ENCODE measurements around the gene NGEF. TPM values are rescaled to one million over a fixed set of nuclear protein-coding genes. Genes with fewer than 3 reads are reported as not detected.
"Not testable (repeated sequence)": the region's sequence is repeated elsewhere in the genome, so short reads cannot be mapped to it uniquely, and the experiment has no call there.

Gene NGEF
- total RNA-seq, 1 experiment from 2014 or later: 5.4 TPM

DNA sequence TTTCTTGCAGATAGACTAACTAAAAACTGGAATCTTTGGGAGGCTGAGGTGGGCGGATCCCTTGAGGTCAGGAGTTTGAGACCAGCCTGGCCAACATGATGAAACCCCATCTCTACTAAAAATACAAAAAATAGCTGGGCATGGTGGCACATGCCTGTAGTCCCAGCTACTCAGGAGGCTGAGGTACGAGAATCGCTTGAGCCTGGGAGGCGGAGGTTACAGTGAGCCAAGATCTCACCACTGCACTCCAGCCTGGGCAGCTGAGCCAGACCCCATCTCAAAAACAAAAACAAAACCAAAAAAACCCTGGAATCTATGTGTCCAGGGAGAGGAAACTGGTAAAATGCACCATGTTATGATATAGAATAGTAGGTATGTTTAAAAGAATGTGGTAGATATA is 39.5 kb upstream of the NGEF start:
- TF ChIP-seq ZNF121 (CRISPR knock-in tag; IDR thresholded peaks at IDR 0.05): peak; percentile 92; the same call in 1 of the 2 replicates
- not testable (repeated sequence) for H3K27me3 Mint-ChIP-seq (ENCODE audit: low read depth); H3K36me3 Mint-ChIP-seq; H3K9me3 Mint-ChIP-seq; DNase-seq (ENCODE audit: low spot score); ATAC-seq
- ChIA-PET CTCF (interaction anchor here (1.1 to 3.3 kb wide), 7 partner anchors 8 to 199 kb away, joined by 3 to 19 read pairs (median 5); partner anchors contain the start of genes ATG16L1, INPP5D and NEU2), POLR2A (interaction anchor here (1.6 kb wide), 1 partner anchor 24 kb away, joined by 6 read pairs; no protein-coding TSS in a partner anchor)
- Mint-ChIP-seq H3K4me3 (peak overlapping the region; percentile 68), H3K27ac (peak overlapping the region; percentile 96), H3K4me1 (peaks cover 64% of the 10 kb centered on the region)

DNA sequence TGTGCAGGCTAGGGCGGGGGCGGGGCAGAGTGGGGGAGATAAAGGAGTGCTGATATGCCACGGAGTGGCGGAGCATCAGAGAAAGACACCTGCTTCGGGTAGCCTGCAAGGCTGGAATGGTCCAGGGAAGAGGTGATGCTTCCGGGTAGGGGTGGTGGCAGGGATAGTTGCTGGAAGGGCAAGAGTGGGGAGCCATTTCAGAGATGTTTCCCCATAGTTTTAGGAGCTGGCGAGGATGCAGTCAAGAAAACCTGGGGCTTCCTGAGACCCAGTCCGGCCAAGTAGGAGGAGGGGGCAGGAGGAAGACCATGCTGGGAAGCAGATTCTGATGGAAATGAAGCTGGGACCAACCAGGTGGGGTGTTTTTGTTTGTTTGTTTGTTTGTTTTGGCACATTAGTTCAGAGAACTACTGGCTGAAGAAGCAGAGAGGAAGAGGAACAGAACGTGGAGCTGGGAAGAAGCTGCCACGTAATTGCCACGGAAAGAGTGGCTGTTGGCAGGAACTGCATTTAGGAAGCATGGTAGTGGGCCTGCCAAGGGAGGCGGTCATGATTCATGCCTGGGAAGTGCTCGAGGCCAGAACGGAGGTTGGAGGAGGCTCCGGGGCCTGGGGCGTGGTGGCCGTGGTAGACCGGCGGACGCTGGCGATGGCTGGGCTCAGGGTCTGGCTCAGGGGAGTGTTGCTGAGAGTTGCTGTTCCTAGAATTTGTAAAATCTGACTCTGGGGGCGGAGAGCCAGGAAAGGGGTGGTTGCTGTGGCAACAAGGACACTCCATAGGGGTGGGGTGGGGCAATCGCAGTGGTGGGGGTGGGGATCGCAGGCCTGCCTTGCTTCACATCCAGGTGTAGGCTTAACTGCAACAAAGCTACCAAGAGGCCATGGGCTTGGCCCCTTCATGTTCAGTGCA is 38.4 kb upstream of the NGEF start:
- H3K27ac Mint-ChIP-seq: peak overlapping the region; percentile 96
- no peaks in the 10 kb centered on the region for H3K9me3 Mint-ChIP-seq
- DNase-seq (ENCODE audit: low spot score): peak; percentile 81
- ATAC-seq: peak; percentile 79
- H3K4me3 Mint-ChIP-seq: peak overlapping the region; percentile 68
- peaks cover 67% of the 10 kb centered on the region for H3K4me1 Mint-ChIP-seq
- no peaks in the 10 kb centered on the region for H3K36me3 Mint-ChIP-seq
- CTCF ChIA-PET: interaction anchor here (0.5 to 3.3 kb wide), 10 partner anchors 9 to 302 kb away, joined by 3 to 19 read pairs (median 4); partner anchors contain the start of genes ATG16L1, INPP5D and NEU2
- POLR2A ChIA-PET: interaction anchor here (1.1 to 1.6 kb wide), 2 partner anchors 23 to 200 kb away, joined by 3 to 6 read pairs; partner anchors contain the start of gene ATG16L1
- H3K27me3 Mint-ChIP-seq (ENCODE audit: low read depth): peaks cover 7% of the 10 kb centered on the region
- no peak for TF ChIP-seq ZNF263 (CRISPR knock-in tag; IDR thresholded peaks at IDR 0.05; ENCODE audit: low read depth)
- no peak for TF ChIP-seq CREM (CRISPR knock-in tag; IDR thresholded peaks at IDR 0.05)
- TF ChIP-seq, protein P1, sequence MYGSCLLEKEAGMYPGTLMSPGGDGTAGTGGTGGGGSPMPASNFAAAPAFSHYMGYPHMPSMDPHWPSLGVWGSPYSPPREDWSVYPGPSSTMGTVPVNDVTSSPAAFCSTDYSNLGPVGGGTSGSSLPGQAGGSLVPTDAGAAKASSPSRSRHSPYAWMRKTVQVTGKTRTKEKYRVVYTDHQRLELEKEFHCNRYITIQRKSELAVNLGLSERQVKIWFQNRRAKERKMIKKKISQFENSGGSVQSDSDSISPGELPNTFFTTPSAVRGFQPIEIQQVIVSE (CRISPR knock-in tag; IDR thresholded peaks at IDR 0.05; ENCODE audit: borderline replicate concordance): no peak
- no peak for TF ChIP-seq NFYB (CRISPR knock-in tag; conservative IDR thresholded peaks at IDR 0.05; ENCODE audit: low read depth)
- 0 out of 2 replicates have a peak, but pooled peaks have one; percentile 13 for TF ChIP-seq NR2C2 (CRISPR knock-in tag; IDR thresholded peaks at IDR 0.05)
- TF ChIP-seq, protein P2, sequence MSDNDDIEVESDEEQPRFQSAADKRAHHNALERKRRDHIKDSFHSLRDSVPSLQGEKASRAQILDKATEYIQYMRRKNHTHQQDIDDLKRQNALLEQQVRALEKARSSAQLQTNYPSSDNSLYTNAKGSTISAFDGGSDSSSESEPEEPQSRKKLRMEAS (CRISPR knock-in tag; IDR thresholded peaks at IDR 0.05): peak; percentile 71
- TF ChIP-seq ZNF317 (CRISPR knock-in tag; IDR thresholded peaks at IDR 0.05; ENCODE audit: borderline replicate concordance, low read depth): no peak
- no peak for TF ChIP-seq TP53 (CRISPR knock-in tag; IDR thresholded peaks at IDR 0.05)
- TF ChIP-seq EMX1 (CRISPR knock-in tag; IDR thresholded peaks at IDR 0.05): no peak
- no peak for TF ChIP-seq ZNF423 (CRISPR knock-in tag; IDR thresholded peaks at IDR 0.05)
- no peak for TF ChIP-seq FOXJ3 (CRISPR knock-in tag; IDR thresholded peaks at IDR 0.05; ENCODE audit: borderline replicate concordance)
- no peak for TF ChIP-seq JUN (CRISPR knock-in tag; IDR thresholded peaks at IDR 0.05)
- TF ChIP-seq, protein P3, sequence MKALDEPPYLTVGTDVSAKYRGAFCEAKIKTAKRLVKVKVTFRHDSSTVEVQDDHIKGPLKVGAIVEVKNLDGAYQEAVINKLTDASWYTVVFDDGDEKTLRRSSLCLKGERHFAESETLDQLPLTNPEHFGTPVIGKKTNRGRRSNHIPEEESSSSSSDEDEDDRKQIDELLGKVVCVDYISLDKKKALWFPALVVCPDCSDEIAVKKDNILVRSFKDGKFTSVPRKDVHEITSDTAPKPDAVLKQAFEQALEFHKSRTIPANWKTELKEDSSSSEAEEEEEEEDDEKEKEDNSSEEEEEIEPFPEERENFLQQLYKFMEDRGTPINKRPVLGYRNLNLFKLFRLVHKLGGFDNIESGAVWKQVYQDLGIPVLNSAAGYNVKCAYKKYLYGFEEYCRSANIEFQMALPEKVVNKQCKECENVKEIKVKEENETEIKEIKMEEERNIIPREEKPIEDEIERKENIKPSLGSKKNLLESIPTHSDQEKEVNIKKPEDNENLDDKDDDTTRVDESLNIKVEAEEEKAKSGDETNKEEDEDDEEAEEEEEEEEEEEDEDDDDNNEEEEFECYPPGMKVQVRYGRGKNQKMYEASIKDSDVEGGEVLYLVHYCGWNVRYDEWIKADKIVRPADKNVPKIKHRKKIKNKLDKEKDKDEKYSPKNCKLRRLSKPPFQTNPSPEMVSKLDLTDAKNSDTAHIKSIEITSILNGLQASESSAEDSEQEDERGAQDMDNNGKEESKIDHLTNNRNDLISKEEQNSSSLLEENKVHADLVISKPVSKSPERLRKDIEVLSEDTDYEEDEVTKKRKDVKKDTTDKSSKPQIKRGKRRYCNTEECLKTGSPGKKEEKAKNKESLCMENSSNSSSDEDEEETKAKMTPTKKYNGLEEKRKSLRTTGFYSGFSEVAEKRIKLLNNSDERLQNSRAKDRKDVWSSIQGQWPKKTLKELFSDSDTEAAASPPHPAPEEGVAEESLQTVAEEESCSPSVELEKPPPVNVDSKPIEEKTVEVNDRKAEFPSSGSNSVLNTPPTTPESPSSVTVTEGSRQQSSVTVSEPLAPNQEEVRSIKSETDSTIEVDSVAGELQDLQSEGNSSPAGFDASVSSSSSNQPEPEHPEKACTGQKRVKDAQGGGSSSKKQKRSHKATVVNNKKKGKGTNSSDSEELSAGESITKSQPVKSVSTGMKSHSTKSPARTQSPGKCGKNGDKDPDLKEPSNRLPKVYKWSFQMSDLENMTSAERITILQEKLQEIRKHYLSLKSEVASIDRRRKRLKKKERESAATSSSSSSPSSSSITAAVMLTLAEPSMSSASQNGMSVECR (CRISPR knock-in tag; IDR thresholded peaks at IDR 0.05; ENCODE audit: borderline replicate concordance): 0 out of 2 replicates have a peak, but pooled peaks have one; percentile 34
- no peak for TF ChIP-seq SOX15 (CRISPR knock-in tag; IDR thresholded peaks at IDR 0.05)
- TF ChIP-seq, protein P4, sequence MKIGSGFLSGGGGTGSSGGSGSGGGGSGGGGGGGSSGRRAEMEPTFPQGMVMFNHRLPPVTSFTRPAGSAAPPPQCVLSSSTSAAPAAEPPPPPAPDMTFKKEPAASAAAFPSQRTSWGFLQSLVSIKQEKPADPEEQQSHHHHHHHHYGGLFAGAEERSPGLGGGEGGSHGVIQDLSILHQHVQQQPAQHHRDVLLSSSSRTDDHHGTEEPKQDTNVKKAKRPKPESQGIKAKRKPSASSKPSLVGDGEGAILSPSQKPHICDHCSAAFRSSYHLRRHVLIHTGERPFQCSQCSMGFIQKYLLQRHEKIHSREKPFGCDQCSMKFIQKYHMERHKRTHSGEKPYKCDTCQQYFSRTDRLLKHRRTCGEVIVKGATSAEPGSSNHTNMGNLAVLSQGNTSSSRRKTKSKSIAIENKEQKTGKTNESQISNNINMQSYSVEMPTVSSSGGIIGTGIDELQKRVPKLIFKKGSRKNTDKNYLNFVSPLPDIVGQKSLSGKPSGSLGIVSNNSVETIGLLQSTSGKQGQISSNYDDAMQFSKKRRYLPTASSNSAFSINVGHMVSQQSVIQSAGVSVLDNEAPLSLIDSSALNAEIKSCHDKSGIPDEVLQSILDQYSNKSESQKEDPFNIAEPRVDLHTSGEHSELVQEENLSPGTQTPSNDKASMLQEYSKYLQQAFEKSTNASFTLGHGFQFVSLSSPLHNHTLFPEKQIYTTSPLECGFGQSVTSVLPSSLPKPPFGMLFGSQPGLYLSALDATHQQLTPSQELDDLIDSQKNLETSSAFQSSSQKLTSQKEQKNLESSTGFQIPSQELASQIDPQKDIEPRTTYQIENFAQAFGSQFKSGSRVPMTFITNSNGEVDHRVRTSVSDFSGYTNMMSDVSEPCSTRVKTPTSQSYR (CRISPR knock-in tag; IDR thresholded peaks at IDR 0.05): peak; percentile 74; the same call in 1 of the 2 replicates
- TF ChIP-seq USF2 (CRISPR knock-in tag; IDR thresholded peaks at IDR 0.05): no peak
- no peak for TF ChIP-seq GABPB1 (CRISPR knock-in tag; IDR thresholded peaks at IDR 0.05)
- no peak for TF ChIP-seq ETV6 (CRISPR knock-in tag; IDR thresholded peaks at IDR 0.05)
- no peak for TF ChIP-seq SMAD3 (CRISPR knock-in tag; IDR thresholded peaks at IDR 0.05; ENCODE audit: borderline replicate concordance)
- peak; percentile 93 for TF ChIP-seq FOXP4 (CRISPR knock-in tag; IDR thresholded peaks at IDR 0.05)
- no peak for TF ChIP-seq HMGA2 (CRISPR knock-in tag; IDR thresholded peaks at IDR 0.05)
